Tibial artery (tissue), 4 donors: ENCODE data around the gene FAM124A.

Experiments used
- DNase-seq, 2 donors: peaks; one replicate each; pipeline ENCODE4 v3.0.0-alpha.2; 2019
- H3K27ac ChIP-seq, 2 donors: fragments of 200-600 bp; sonication (generic) in 1 of 2; 1 replicate in 1 of 2; 2 replicates in 1 of 2; pipeline ENCODE4 v1.5.1; 2018 to 2019; ENCODE audit warnings: mild to moderate bottlenecking in 1 of 2
- H3K27me3 ChIP-seq, 2 donors: fragments of 200-600 bp; sonication (generic) in 1 of 2; one replicate each; pipeline versions ENCODE4 v1.5.1 to v1.6.0; 2016 to 2019
- H3K36me3 ChIP-seq, 3 donors: fragments of 200-600 bp; sonication (generic) in 2 of 3; one replicate each; pipeline ENCODE4 v1.5.1; 2016 to 2019; ENCODE audit warnings: mild to moderate bottlenecking in 2 of 3
- H3K4me1 ChIP-seq, 4 donors: fragments of 200-600 bp; sonication (generic) in 2 of 4; 1 replicate in 3 of 4; 2 replicates in 1 of 4; pipeline ENCODE4 v1.5.1; 2016 to 2019
- H3K4me3 ChIP-seq, 2 donors: fragments of 200-600 bp; sonication (generic) in 1 of 2; 1 replicate in 1 of 2; 2 replicates in 1 of 2; pipeline ENCODE4 v1.5.1; 2018 to 2019; ENCODE audit warnings: mild to moderate bottlenecking in 2 of 2
- H3K9me3 ChIP-seq, 3 donors: fragments of 200-600 bp; sonication (generic) in 1 of 3; one replicate each; pipeline ENCODE4 v1.5.1; 2016 to 2019
- CTCF ChIP-seq, 2 experiments: fragments of 200-600 bp in 1 of 2; fragments of 450-650 bp in 1 of 2; IDR thresholded peaks; one replicate each; pipeline ENCODE4 v1.5.1; 2017 to 2019; ENCODE audit warnings: antibody characterized with exemption in 2 of 2, mild to moderate bottlenecking in 1 of 2, moderate library complexity in 1 of 2
- intact Hi-C: fragments of 100-400 bp; cut with DNase I; formaldehyde crosslinking; loops from one replicate; pipeline ENCODE4 v1.15.0; 2023; ENCODE audit warnings: low total_unique reads

The FAM124A gene

DNA sequence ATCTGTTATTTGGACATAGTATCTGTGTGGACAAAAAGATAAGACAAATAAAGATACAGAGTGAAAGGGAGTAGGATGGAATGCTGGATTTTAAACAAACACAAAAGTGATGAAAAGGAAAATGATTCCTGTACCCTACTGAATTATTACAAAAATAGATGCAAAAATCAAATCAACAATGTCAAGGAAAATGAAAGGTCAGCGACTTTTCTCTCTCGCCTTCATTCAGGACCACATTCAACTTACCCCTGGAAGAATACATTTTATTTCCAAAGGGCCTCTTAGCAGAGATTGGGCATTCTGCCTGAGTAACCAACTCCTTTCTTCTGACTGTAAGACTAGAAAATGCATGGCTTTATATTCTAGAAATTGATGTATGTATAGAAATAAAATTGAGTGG lies 28.8 kb upstream of the FAM124A start:
- no peak overlapping the region for H3K4me3 ChIP-seq
- intact Hi-C loops: no loop called here
- H3K36me3 ChIP-seq: no peaks in the 10 kb centered on the region
- no peaks in the 10 kb centered on the region for H3K27me3 ChIP-seq
- DNase-seq: no peak
- no peak overlapping the region for H3K27ac ChIP-seq
- no peak for TF ChIP-seq CTCF (IDR thresholded peaks at IDR 0.05)
- no peaks in the 10 kb centered on the region for H3K9me3 ChIP-seq
- H3K4me1 ChIP-seq: no peaks in the 10 kb centered on the region

GRCh38 chr13:51194942-51195341 lies 27.3 kb upstream of the FAM124A start:
- no peaks in the 10 kb centered on the region for H3K9me3 ChIP-seq
- H3K4me1 ChIP-seq: no peaks in the 10 kb centered on the region
- H3K4me3 ChIP-seq: no peak overlapping the region
- no peak for TF ChIP-seq CTCF (IDR thresholded peaks at IDR 0.05)
- no peaks in the 10 kb centered on the region for H3K36me3 ChIP-seq
- intact Hi-C loops: no loop called here
- H3K27me3 ChIP-seq: no peaks in the 10 kb centered on the region
- no peak for DNase-seq
- H3K27ac ChIP-seq: no peak overlapping the region

DNA sequence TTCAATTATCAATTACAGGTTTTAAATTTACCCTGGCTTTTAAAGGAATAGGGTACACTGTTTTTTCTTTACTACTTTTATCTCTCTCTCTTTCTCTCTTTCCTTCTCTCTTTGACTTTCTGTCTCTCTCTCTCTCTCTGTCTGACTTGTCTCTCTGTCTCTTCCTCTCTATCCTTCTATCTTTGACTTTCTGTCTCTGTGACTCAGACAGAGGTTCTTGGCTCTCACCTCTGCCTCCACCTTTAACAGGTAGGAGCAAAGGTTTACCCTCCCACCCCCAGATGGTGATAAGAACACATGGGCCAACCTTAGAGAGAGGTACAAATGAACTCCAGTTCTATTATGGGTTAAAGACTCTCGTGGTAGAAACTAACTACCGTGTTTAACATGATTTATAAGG lies 20.3 kb upstream of the FAM124A start:
- H3K4me1 ChIP-seq: no peaks in the 10 kb centered on the region
- TF ChIP-seq CTCF (IDR thresholded peaks at IDR 0.05): no peak
- no peaks in the 10 kb centered on the region for H3K27me3 ChIP-seq
- no peak for DNase-seq
- H3K27ac ChIP-seq: no peak overlapping the region
- intact Hi-C loops: no loop called here
- H3K36me3 ChIP-seq: no peaks in the 10 kb centered on the region
- H3K9me3 ChIP-seq: no peaks in the 10 kb centered on the region
- no peak overlapping the region for H3K4me3 ChIP-seq

DNA sequence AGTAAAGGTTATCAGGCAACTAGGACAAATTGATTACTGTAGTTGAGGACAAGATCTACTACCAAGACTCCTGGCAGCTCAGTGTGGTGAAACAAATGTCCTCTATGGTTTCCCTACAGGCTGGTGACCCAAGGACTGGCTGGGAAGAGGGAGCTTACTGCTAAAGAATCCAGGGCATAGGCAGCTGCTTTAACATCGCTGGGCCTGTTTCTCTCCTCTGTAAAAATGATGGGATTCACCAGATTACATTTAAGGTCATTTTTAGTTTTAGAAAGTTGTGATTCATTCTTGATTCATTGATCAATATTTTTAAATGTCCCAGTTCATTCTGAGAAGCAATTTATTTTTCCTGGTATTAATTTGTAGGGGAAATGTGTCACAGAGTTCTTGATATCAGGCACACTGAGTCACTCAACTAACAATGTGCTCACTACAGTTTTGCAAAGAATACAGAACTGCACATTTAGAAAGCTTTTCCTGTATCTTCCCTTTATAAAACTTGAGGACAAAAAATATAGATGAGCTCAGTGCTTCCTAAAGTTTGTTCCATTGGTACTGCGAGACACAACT lies 19.6 kb upstream of the FAM124A start:
- no peak for TF ChIP-seq CTCF (IDR thresholded peaks at IDR 0.05)
- Histone ChIP-seq H3K27ac (no peak overlapping the region), H3K4me3 (no peak overlapping the region), H3K9me3 (no peaks in the 10 kb centered on the region), H3K36me3 (no peaks in the 10 kb centered on the region), H3K27me3 (no peaks in the 10 kb centered on the region), H3K4me1 (no peaks in the 10 kb centered on the region)
- DNase-seq: no peak
- intact Hi-C loops: no loop called here

DNA sequence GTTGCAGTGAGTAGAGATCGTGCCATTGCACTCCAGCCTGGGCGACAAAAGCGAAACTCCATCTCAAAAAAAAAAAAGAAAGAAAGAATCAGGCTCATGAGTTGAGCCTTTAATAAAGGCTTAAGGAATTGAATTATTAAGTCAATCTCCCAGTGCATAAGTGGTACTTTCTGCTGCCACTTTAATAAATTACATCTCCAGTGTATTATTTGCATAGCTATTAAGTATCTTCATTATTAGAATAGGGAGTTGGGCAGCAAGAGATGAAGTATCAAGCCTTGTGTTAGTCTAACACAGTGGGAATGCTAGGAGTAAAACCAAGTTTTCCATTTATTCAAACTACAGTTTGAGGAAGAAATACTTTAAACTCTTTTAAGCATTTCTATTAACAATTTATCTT lies 15.6 kb upstream of the FAM124A start:
- no peak for TF ChIP-seq CTCF (IDR thresholded peaks at IDR 0.05)
- no peak overlapping the region for H3K27ac ChIP-seq
- intact Hi-C loops: no loop called here

DNA sequence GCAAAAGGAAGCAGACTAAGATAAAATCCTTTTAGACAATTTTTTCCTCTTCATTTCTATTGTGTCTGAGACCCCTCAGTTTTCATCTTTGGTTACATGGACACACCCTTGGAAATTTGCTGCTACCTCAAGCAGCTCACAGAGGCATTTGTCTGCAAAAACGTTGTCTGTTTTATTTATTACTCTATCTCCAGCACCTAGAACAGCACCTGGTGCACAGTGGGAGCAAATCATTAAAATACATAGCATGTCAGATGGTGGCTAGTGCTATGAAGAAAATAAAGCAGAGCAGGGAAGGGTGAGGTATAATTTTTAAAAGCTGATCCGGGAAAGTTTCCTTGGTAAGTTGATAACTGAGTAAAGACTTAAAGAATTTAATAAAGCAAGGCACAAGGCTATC lies 14.3 kb upstream of the FAM124A start:
- H3K4me3 ChIP-seq: no peak overlapping the region
- intact Hi-C loops: no loop called here
- no peak for DNase-seq
- peaks cover 0 to 20% of the 10 kb centered on the region in 2 donors for H3K27me3 ChIP-seq
- no peaks in the 10 kb centered on the region for H3K4me1 ChIP-seq
- no peaks in the 10 kb centered on the region for H3K36me3 ChIP-seq
- TF ChIP-seq CTCF (IDR thresholded peaks at IDR 0.05): no peak
- no peaks in the 10 kb centered on the region for H3K9me3 ChIP-seq
- no peak overlapping the region for H3K27ac ChIP-seq

More for the DNA sequence above, 15.6 kb upstream of the FAM124A start:
- Histone ChIP-seq H3K4me1 (no peaks in the 10 kb centered on the region), H3K9me3 (no peaks in the 10 kb centered on the region), H3K4me3 (no peak overlapping the region), H3K27me3 (peaks cover 0 to 10% of the 10 kb centered on the region in 2 donors), H3K36me3 (no peaks in the 10 kb centered on the region)
- DNase-seq: no peak
